Measurements from ENCODE around the gene ATP6V1F. TPM values are rescaled to one million over a fixed set of nuclear protein-coding genes. Genes with fewer than 3 reads are reported as not detected.

The ATP6V1F gene
- total RNA-seq, 1 experiment from 2014 or later, result 234 TPM

Other genes starting within 250 kb of the ATP6V1F start
- 0.10 and 0.48 TPM in 2 replicates for gene GARIN1A, start 190.6 kb upstream of the ATP6V1F start, total RNA-seq (2014; rRNA removed; shearing (Covaris generic))
- gene CALU, start 123.5 kb upstream of the ATP6V1F start, total RNA-seq (2014; rRNA removed; shearing (Covaris generic)), result 513 and 575 TPM in 2 replicates
- gene OPN1SW, start 87.1 kb upstream of the ATP6V1F start, total RNA-seq (2014; rRNA removed; shearing (Covaris generic)), result not detected in 2 replicates
- gene CCDC136, start 70.9 kb upstream of the ATP6V1F start, total RNA-seq (2014; rRNA removed; shearing (Covaris generic)), result 2.8 and 3.8 TPM in 2 replicates
- gene FLNC, start 32.5 kb upstream of the ATP6V1F start, total RNA-seq (2014; rRNA removed; shearing (Covaris generic)), result 6.7 and 11.2 TPM in 2 replicates
- under 0.01 TPM in 1 of 2 replicates, not detected in the other for gene KCP, start 47.9 kb downstream of the ATP6V1F start, total RNA-seq (2014; rRNA removed; shearing (Covaris generic))
- not detected in 2 replicates for gene IRF5, start 75.1 kb downstream of the ATP6V1F start, total RNA-seq (2014; rRNA removed; shearing (Covaris generic))
- 53.4 and 59.0 TPM in 2 replicates for gene TNPO3, start 192.3 kb downstream of the ATP6V1F start, total RNA-seq (2014; rRNA removed; shearing (Covaris generic))